C4-2B (cell line): ENCODE data around the gene EVI5.

Experiments
- H3K27ac ChIP-seq: fragments of 450-650 bp; 2 replicates; pipeline ENCODE4 v1.5.1; 2017
- ZFX ChIP-seq: fragments of 450-650 bp; IDR thresholded peaks from 2 replicates; pipeline ENCODE4 v1.6.1; 2017
- TF ChIP-seq, protein P1 (sequence below): fragments of 450-650 bp; conservative IDR thresholded peaks from 2 replicates; pipeline ENCODE4 v1.5.1; 2017; ENCODE audit warnings: mild to moderate bottlenecking

Gene EVI5

DNA sequence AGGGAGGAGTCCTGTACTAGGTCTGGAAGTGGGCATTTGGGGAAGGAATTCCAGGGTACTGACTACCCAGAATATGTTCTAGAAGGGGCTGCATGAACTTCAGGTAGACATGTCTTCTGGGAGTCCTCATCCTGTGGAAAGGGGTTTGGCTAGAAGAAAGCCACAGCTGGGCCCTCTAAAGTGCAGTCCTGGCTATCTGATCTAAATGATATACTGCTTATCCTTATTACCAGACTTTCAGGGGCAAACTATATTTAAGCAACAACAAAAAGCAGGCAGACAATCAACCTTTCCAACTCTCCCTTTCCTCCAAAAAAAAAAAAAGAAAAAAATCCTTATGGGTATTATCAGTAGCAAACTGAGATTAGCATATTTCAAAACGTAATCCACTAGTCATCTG is 268.3 kb downstream of the EVI5 start:
- H3K27ac ChIP-seq: no peak overlapping the region
- no peak for TF ChIP-seq ZFX
- TF ChIP-seq, protein P1, sequence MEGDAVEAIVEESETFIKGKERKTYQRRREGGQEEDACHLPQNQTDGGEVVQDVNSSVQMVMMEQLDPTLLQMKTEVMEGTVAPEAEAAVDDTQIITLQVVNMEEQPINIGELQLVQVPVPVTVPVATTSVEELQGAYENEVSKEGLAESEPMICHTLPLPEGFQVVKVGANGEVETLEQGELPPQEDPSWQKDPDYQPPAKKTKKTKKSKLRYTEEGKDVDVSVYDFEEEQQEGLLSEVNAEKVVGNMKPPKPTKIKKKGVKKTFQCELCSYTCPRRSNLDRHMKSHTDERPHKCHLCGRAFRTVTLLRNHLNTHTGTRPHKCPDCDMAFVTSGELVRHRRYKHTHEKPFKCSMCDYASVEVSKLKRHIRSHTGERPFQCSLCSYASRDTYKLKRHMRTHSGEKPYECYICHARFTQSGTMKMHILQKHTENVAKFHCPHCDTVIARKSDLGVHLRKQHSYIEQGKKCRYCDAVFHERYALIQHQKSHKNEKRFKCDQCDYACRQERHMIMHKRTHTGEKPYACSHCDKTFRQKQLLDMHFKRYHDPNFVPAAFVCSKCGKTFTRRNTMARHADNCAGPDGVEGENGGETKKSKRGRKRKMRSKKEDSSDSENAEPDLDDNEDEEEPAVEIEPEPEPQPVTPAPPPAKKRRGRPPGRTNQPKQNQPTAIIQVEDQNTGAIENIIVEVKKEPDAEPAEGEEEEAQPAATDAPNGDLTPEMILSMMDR: no peak

DNA sequence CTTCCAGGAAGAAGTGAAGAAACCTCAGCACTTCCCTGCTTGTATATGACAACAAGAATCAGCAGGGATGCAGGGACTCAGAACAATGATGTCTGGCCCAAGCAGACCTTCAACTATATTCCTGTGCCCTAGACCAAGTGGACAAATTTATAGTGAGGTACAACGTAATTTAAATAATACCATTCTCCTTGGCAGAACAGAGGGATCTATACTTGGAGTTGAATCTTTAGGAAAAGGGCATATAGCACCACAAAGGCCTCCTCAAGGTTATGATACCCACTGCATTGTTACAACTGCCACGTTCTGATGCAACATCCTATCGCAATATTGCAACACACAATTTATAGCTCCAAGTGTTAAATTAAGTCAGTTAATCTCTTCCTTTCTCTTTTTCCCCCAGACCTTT is 269.1 kb downstream of the EVI5 start:
- TF ChIP-seq ZFX: no peak
- TF ChIP-seq, protein P1: no peak
- no peak overlapping the region for H3K27ac ChIP-seq

DNA sequence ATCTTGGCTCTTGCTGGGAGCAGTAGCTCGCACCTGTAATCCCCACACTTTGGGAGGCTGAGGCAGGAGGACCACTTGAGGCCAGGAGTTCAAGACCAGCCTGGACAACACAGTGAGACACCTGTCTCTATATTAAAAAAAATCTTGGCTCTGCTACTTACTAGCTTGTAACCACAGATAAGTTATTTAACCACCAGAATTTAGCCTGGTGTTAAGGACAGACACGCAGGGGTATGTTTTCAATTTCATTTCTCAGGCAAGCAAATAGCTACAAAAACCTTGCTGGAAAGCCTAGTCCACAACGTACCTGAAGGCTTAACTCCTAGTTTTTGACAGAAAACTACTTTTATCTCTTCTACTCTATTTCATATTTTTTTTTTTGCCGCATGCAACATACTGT is 273.4 kb downstream of the EVI5 start:
- TF ChIP-seq ZFX: no peak
- TF ChIP-seq, protein P1: no peak
- no peak overlapping the region for H3K27ac ChIP-seq

DNA sequence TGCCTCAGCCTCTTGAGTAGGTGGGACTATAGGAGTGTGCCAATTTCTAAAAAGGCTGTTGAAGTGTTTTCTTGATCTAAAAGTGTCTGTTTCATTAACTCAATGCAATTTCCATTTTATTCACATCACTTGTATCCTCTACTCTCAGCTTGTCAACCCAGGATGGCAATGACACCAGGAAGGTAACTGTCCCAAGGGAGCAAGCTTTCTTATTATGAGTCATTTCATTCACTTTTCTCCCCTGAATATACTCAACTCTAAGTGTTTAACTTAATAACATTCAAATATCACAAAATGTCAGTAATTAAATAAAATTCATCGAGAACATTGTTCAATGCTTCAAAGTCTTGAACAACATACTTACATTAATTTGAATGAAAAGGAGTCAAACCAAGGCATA is 275.3 kb downstream of the EVI5 start:
- H3K27ac ChIP-seq: no peak overlapping the region
- TF ChIP-seq, protein P1: no peak
- TF ChIP-seq ZFX: no peak

DNA sequence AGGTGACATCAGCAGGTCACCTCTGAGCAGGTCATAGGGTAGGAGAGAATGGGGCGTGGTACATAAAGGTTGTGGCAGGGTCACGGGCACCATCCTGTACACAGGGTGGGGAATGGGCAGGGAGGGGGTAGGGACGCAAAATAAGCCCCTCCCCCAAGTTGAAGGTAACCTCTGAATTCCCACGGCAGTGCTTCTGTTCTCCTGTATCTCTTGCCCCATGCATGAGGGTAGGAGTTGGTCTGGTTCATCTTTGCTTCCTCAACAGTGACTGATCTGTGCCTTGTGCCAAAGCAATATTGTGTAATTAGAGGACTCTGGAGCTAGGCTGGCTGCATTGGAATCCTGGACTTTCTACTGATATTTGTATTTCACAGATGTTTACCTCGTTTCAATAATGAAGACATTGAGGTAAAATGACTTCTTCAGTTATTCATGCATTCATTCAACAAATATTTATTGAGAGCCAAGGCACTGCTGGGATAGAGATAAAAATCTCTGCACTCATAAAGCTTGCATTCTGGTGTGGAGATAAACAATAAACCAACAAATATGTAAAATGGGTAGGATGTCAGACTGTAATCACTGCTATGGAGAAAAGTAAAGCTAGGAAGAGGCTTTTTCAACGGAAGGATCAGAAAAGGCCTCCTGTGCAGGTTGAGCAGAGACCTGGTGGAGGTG is 279.8 kb downstream of the EVI5 start:
- H3K27ac ChIP-seq: peak overlapping the region; percentile 19; the same call in 1 of the 2 replicates
- TF ChIP-seq, protein P1: no peak
- no peak for TF ChIP-seq ZFX

DNA sequence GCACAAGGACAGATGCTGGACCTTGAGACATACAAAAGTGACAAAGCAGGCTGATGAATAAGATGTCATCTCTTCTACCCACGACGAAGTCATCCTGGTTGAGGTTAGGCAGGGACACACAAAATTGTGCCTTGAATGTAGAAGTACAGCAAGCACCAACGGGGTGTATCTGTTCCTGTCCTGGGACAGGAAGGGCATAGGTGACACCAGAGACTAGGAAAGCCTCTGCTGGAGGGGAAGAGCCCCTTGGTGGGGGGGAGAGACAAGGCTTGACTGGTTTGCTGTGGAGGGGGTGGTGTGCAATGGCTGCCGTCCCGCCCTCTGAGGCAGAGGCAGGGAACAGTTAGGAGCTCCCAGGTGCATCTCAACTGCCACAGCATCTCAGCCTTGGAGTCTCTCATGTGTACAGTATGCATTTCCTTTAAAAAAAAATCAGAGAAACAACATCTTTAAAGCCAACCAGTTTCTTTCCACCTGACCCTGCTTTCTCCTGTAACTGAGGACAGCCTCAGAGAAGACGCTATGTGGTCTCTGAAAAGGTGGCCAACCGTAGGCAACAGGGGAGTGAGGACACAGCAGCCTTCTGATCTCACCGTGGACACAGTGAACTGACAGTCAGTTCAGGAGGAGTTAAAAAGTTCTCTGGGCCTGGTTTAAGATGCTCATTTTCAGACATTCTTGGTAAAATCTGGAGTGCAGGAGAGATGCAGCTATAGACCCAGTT is 280.5 kb downstream of the EVI5 start:
- H3K27ac ChIP-seq: peak overlapping the region; percentile 19; the same call in 1 of the 2 replicates

DNA sequence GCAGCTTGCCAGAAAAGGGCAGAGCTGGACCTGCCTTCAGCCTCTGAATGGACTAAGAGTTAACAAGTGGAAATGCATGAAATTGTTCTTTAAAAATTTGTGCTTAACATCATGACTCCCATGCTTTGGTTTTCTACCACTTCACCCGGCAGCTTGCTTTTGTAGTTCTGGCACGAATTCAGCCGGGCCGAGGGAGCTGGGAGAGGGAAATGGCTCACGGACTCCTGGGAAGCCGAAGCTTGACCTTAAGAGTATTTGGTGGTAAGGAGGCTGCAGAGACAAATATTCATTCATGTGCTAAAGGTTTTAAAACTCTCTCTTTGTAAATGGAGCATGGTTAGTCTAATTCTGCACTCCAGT is 281.0 kb downstream of the EVI5 start:
- TF ChIP-seq ZFX: no peak
- TF ChIP-seq, protein P1: no peak
- no peak overlapping the region for H3K27ac ChIP-seq

More for the DNA sequence above, 280.5 kb downstream of the EVI5 start:
- TF ChIP-seq, protein P1: no peak
- TF ChIP-seq ZFX: no peak
